ENCODE measurements around the gene RPL37.
A peak's percentile ranks its signal among the peaks of the same experiment; 100 is the strongest.

DNA sequence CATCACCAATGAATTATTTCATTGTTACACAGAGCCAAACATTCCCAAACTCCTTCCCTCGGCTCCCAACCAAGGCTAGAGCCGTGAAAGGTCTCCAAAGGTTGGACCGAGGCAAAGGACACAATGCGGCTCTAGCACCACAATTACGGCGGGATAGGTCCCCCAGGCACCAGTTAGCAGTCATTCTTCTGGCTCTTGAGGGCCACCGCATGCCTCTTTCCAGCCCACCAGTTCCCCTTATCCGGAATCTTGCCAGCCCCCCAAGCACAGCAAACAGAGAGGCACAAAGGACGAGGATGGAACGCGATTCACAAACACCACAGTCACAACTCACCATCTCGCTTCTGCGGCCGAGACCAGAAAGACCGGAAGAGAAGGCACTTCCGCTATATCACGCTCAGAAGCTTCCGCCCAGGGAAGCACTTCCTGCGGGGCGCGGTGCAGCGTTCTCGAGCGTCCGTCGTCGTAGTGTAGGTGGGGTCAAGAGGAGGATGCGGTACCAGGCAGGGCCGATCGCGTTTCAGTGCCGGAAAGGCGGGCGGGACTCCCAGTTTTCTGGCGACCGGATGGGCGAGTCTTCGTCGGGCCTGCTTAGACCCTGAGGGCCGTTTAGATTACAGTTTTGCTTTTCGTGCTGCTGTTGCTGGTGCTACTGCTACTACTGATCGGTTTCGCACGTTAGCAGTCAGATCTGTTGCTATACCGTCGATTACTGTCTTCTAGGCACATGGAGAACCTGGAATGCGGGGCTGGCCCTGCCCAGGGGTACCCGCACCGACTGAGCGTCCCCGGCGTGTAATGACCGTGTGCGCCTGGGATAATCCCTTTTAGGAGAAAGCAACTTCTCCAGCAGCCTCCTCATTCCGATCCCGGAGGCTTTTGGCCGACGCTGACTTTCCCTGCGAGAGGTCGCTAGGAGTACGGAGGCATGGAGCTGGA, at the start of gene RPL37:
- TF ChIP-seq POLR2A (IDR thresholded peaks at IDR 0.05) (peak; percentile 69 to 78), EP300 (IDR thresholded peaks at IDR 0.05) (peak in 1 of 2 donors; percentile 99)

Data from tibial nerve (tissue), 3 donors.